ENCODE measurements around the gene HLX.

HLX gene

GRCh38 chr1:220879076-220879508, at the start of gene HLX:
Gene HLX (plus strand): TSS chr1:220879443. CDS start chr1:220879858, 415 bp downstream.
- DNase-seq (ENCODE audit: low read depth, low spot score): no peak

GRCh38 chr1:220833436-220833835, 45.8 kb upstream of the HLX start:
- no peak for DNase-seq (ENCODE audit: low read depth, low spot score)

- DNase-seq (ENCODE audit: low read depth, low spot score): no peak
These were observed 44.9 kb upstream of the HLX start for GRCh38 chr1:220834155-220834870.

- no peak for DNase-seq (ENCODE audit: low read depth, low spot score)
These were observed 40.7 kb upstream of the HLX start for GRCh38 chr1:220838578-220838977.

GRCh38 chr1:220839474-220839873, 39.8 kb upstream of the HLX start:
- DNase-seq (ENCODE audit: low read depth, low spot score): no peak

GRCh38 chr1:220841293-220841692, 38.0 kb upstream of the HLX start:
- no peak for DNase-seq (ENCODE audit: low read depth, low spot score)

GRCh38 chr1:220843481-220844011, 35.7 kb upstream of the HLX start:
- DNase-seq (ENCODE audit: low read depth, low spot score): no peak

GRCh38 chr1:220852408-220852807, 26.8 kb upstream of the HLX start:
- no peak for DNase-seq (ENCODE audit: low read depth, low spot score)

- DNase-seq (ENCODE audit: low read depth, low spot score): no peak
These were observed 6.9 kb upstream of the HLX start for GRCh38 chr1:220872296-220872695.

GRCh38 chr1:220873087-220873486, 6.2 kb upstream of the HLX start:
- DNase-seq (ENCODE audit: low read depth, low spot score): no peak

GRCh38 chr1:220873868-220874655, 5.2 kb upstream of the HLX start:
- no peak for DNase-seq (ENCODE audit: low read depth, low spot score)

- DNase-seq (ENCODE audit: low read depth, low spot score): no peak
These were observed 4.0 kb upstream of the HLX start for GRCh38 chr1:220875260-220875659.

GRCh38 chr1:220876511-220877376, 2.5 kb upstream of the HLX start:
- DNase-seq (ENCODE audit: low read depth, low spot score): no peak

GRCh38 chr1:220877377-220878095, 1.7 kb upstream of the HLX start:
- DNase-seq (ENCODE audit: low read depth, low spot score): no peak

GRCh38 chr1:220878191-220879075, 810 bp upstream of the HLX start:
- DNase-seq (ENCODE audit: low read depth, low spot score): no peak

- no peak for DNase-seq (ENCODE audit: low read depth, low spot score)
These were observed 492 bp downstream of the HLX start for GRCh38 chr1:220879509-220880361.

GRCh38 chr1:220880362-220880670, 1.1 kb downstream of the HLX start:
- DNase-seq (ENCODE audit: low read depth, low spot score): no peak

GRCh38 chr1:220880726-220881506, 1.7 kb downstream of the HLX start:
- no peak for DNase-seq (ENCODE audit: low read depth, low spot score)

Data from iPS DF 19.7 (cell line).